ENCODE results near the gene OPHN1.

Gene OPHN1

GRCh38 chrX:68421636-68422035 is 11.7 kb downstream of the OPHN1 start:
- H3K36me3 ChIP-seq (ENCODE audit: insufficient read depth, low read depth, low read length): no peaks in the 10 kb centered on the region
- no peak overlapping the region for H3K4me3 ChIP-seq (ENCODE audit: low read length)
- H3K27ac ChIP-seq (ENCODE audit: low read length): no peak overlapping the region
- H3K27me3 ChIP-seq (ENCODE audit: insufficient read depth, low read length): no peaks in the 10 kb centered on the region
- no peaks in the 10 kb centered on the region for H3K9me3 ChIP-seq (ENCODE audit: insufficient read depth, low read depth, low read length)
- H3K4me1 ChIP-seq (ENCODE audit: insufficient read depth, low read length): no peaks in the 10 kb centered on the region
- H3K9ac ChIP-seq (ENCODE audit: low read depth, low read length): no peak overlapping the region

- no peak overlapping the region for H3K27ac ChIP-seq (ENCODE audit: low read length)
- H3K4me1 ChIP-seq (ENCODE audit: insufficient read depth, low read length): no peaks in the 10 kb centered on the region
- H3K27me3 ChIP-seq (ENCODE audit: insufficient read depth, low read length): no peaks in the 10 kb centered on the region
- no peak overlapping the region for H3K9ac ChIP-seq (ENCODE audit: low read depth, low read length)
- no peaks in the 10 kb centered on the region for H3K9me3 ChIP-seq (ENCODE audit: insufficient read depth, low read depth, low read length)
- no peaks in the 10 kb centered on the region for H3K36me3 ChIP-seq (ENCODE audit: insufficient read depth, low read depth, low read length)
- H3K4me3 ChIP-seq (ENCODE audit: low read length): no peak overlapping the region
These were observed 12.7 kb downstream of the OPHN1 start for GRCh38 chrX:68420559-68420958.

DNA sequence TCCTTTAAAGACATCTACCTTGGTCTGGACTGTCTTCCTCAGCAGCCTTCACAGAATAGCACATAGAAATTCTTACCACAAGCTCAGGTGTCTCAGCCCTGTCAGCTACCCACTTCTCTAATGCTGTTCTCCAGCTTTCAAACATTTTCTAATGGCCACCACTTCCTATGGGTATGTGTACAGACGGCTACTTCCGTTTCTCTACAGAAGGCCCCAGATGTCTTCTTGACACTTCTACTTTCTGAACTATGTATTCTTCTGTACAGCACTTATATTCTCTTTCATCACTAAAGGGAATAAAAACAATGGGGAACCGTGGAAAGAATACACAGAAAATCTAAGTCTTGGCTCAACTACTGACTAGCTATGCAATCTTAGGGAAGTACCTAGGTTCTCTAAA is 13.3 kb downstream of the OPHN1 start:
- Histone ChIP-seq H3K36me3 (ENCODE audit: insufficient read depth, low read depth, low read length) (no peaks in the 10 kb centered on the region), H3K27ac (ENCODE audit: low read length) (no peak overlapping the region), H3K4me3 (ENCODE audit: low read length) (no peak overlapping the region), H3K27me3 (ENCODE audit: insufficient read depth, low read length) (no peaks in the 10 kb centered on the region), H3K4me1 (ENCODE audit: insufficient read depth, low read length) (no peaks in the 10 kb centered on the region), H3K9ac (ENCODE audit: low read depth, low read length) (no peak overlapping the region), H3K9me3 (ENCODE audit: insufficient read depth, low read depth, low read length) (no peaks in the 10 kb centered on the region)

DNA sequence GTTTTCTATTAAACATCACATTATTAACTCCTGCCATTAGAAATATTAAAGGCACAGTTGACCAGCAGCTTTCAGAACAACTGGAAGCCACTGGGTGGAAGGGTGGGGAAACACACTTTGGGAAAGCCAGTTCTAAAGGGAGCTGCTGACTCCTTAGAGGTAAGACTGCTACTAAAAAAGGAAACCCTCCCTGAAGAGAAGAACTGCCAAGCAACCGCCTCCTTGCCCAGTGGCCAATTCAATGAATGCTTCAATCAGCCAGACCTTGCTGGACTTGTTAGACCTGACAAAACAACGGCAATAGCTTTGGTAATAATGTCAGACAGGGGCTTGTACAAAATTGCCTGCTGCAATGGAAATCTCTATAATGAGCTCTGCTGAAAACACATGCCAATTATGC is 15.6 kb downstream of the OPHN1 start:
- H3K9ac ChIP-seq (ENCODE audit: low read depth, low read length): no peak overlapping the region
- no peaks in the 10 kb centered on the region for H3K36me3 ChIP-seq (ENCODE audit: insufficient read depth, low read depth, low read length)
- no peaks in the 10 kb centered on the region for H3K27me3 ChIP-seq (ENCODE audit: insufficient read depth, low read length)
- no peak overlapping the region for H3K27ac ChIP-seq (ENCODE audit: low read length)
- H3K9me3 ChIP-seq (ENCODE audit: insufficient read depth, low read depth, low read length): no peaks in the 10 kb centered on the region
- H3K4me3 ChIP-seq (ENCODE audit: low read length): no peak overlapping the region
- no peaks in the 10 kb centered on the region for H3K4me1 ChIP-seq (ENCODE audit: insufficient read depth, low read length)

- Histone ChIP-seq H3K4me1 (ENCODE audit: insufficient read depth, low read length) (no peaks in the 10 kb centered on the region), H3K36me3 (ENCODE audit: insufficient read depth, low read depth, low read length) (no peaks in the 10 kb centered on the region), H3K4me3 (ENCODE audit: low read length) (no peak overlapping the region), H3K27me3 (ENCODE audit: insufficient read depth, low read length) (no peaks in the 10 kb centered on the region), H3K9me3 (ENCODE audit: insufficient read depth, low read depth, low read length) (no peaks in the 10 kb centered on the region), H3K27ac (ENCODE audit: low read length) (no peak overlapping the region), H3K9ac (ENCODE audit: low read depth, low read length) (no peak overlapping the region)
These were observed 16.7 kb downstream of the OPHN1 start for GRCh38 chrX:68416592-68416991.

- H3K27me3 ChIP-seq (ENCODE audit: insufficient read depth, low read length): no peaks in the 10 kb centered on the region
- H3K36me3 ChIP-seq (ENCODE audit: insufficient read depth, low read depth, low read length): no peaks in the 10 kb centered on the region
- H3K4me3 ChIP-seq (ENCODE audit: low read length): no peak overlapping the region
- no peaks in the 10 kb centered on the region for H3K9me3 ChIP-seq (ENCODE audit: insufficient read depth, low read depth, low read length)
- H3K4me1 ChIP-seq (ENCODE audit: insufficient read depth, low read length): no peaks in the 10 kb centered on the region
- no peak overlapping the region for H3K9ac ChIP-seq (ENCODE audit: low read depth, low read length)
- no peak overlapping the region for H3K27ac ChIP-seq (ENCODE audit: low read length)
These were observed 18.0 kb downstream of the OPHN1 start for GRCh38 chrX:68415316-68415715.

GRCh38 chrX:68413254-68413653 is 20.0 kb downstream of the OPHN1 start:
- Histone ChIP-seq H3K9me3 (ENCODE audit: insufficient read depth, low read depth, low read length) (no peaks in the 10 kb centered on the region), H3K27ac (ENCODE audit: low read length) (no peak overlapping the region), H3K27me3 (ENCODE audit: insufficient read depth, low read length) (no peaks in the 10 kb centered on the region), H3K4me3 (ENCODE audit: low read length) (no peak overlapping the region), H3K9ac (ENCODE audit: low read depth, low read length) (no peak overlapping the region), H3K36me3 (ENCODE audit: insufficient read depth, low read depth, low read length) (no peaks in the 10 kb centered on the region), H3K4me1 (ENCODE audit: insufficient read depth, low read length) (no peaks in the 10 kb centered on the region)

DNA sequence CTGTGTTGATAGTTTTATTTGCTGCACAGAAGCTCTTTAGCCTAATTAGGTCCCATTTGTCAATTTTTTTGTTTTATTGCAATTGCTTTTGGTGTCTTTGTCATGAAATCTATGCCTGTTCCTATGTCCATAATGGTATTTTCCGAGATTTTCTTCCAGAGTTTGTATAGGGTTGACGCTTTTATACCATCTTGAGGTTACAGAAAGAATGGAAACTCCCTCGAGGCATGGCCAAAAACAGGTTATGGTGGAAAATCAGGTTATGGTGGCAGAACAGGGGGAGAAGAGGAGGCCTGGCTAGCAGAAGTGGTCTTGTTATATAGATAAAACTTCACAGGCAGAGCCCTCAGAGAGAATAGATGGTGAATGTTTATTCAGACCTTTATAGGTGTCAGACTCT is 21.6 kb downstream of the OPHN1 start:
- no peaks in the 10 kb centered on the region for H3K4me1 ChIP-seq (ENCODE audit: insufficient read depth, low read length)
- H3K4me3 ChIP-seq (ENCODE audit: low read length): no peak overlapping the region
- no peaks in the 10 kb centered on the region for H3K36me3 ChIP-seq (ENCODE audit: insufficient read depth, low read depth, low read length)
- H3K27me3 ChIP-seq (ENCODE audit: insufficient read depth, low read length): no peaks in the 10 kb centered on the region
- H3K27ac ChIP-seq (ENCODE audit: low read length): no peak overlapping the region
- H3K9ac ChIP-seq (ENCODE audit: low read depth, low read length): no peak overlapping the region
- H3K9me3 ChIP-seq (ENCODE audit: insufficient read depth, low read depth, low read length): no peaks in the 10 kb centered on the region

DNA sequence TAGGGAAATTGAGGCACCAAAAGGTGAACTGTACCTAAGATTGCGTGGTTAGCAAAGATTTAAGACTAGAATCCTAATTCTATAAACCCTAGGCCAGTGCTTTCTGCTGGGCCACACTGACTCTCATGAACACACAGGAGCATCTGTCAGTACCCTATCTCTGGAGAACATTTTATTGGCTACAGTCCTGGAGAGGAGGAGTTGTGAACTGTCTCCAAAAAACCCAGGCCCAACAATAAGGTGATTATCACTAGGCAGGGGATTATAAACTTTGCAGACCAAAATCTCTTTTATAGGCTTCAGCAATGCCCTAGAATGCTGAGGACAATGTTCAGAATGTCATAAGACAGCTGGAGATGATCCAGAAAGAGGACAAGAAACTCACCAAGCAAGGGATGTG is 24.1 kb downstream of the OPHN1 start:
- H3K4me3 ChIP-seq (ENCODE audit: low read length): no peak overlapping the region
- H3K27ac ChIP-seq (ENCODE audit: low read length): no peak overlapping the region
- H3K27me3 ChIP-seq (ENCODE audit: insufficient read depth, low read length): no peaks in the 10 kb centered on the region
- no peak overlapping the region for H3K9ac ChIP-seq (ENCODE audit: low read depth, low read length)
- H3K4me1 ChIP-seq (ENCODE audit: insufficient read depth, low read length): no peaks in the 10 kb centered on the region
- no peaks in the 10 kb centered on the region for H3K9me3 ChIP-seq (ENCODE audit: insufficient read depth, low read depth, low read length)
- no peaks in the 10 kb centered on the region for H3K36me3 ChIP-seq (ENCODE audit: insufficient read depth, low read depth, low read length)

GRCh38 chrX:68403522-68403921 is 29.8 kb downstream of the OPHN1 start:
- no peak overlapping the region for H3K4me3 ChIP-seq (ENCODE audit: low read length)
- H3K4me1 ChIP-seq (ENCODE audit: insufficient read depth, low read length): no peaks in the 10 kb centered on the region
- H3K9me3 ChIP-seq (ENCODE audit: insufficient read depth, low read depth, low read length): no peaks in the 10 kb centered on the region
- H3K27ac ChIP-seq (ENCODE audit: low read length): no peak overlapping the region
- H3K27me3 ChIP-seq (ENCODE audit: insufficient read depth, low read length): no peaks in the 10 kb centered on the region
- H3K36me3 ChIP-seq (ENCODE audit: insufficient read depth, low read depth, low read length): no peaks in the 10 kb centered on the region
- H3K9ac ChIP-seq (ENCODE audit: low read depth, low read length): no peak overlapping the region

- H3K9ac ChIP-seq (ENCODE audit: low read depth, low read length): no peak overlapping the region
- no peaks in the 10 kb centered on the region for H3K4me1 ChIP-seq (ENCODE audit: insufficient read depth, low read length)
- H3K27ac ChIP-seq (ENCODE audit: low read length): no peak overlapping the region
- no peaks in the 10 kb centered on the region for H3K9me3 ChIP-seq (ENCODE audit: insufficient read depth, low read depth, low read length)
- no peaks in the 10 kb centered on the region for H3K36me3 ChIP-seq (ENCODE audit: insufficient read depth, low read depth, low read length)
- H3K4me3 ChIP-seq (ENCODE audit: low read length): no peak overlapping the region
- no peaks in the 10 kb centered on the region for H3K27me3 ChIP-seq (ENCODE audit: insufficient read depth, low read length)
These were observed 30.3 kb downstream of the OPHN1 start for GRCh38 chrX:68403038-68403437.

- H3K36me3 ChIP-seq (ENCODE audit: insufficient read depth, low read depth, low read length): no peaks in the 10 kb centered on the region
- H3K4me1 ChIP-seq (ENCODE audit: insufficient read depth, low read length): no peaks in the 10 kb centered on the region
- no peak overlapping the region for H3K27ac ChIP-seq (ENCODE audit: low read length)
- no peaks in the 10 kb centered on the region for H3K9me3 ChIP-seq (ENCODE audit: insufficient read depth, low read depth, low read length)
- H3K9ac ChIP-seq (ENCODE audit: low read depth, low read length): no peak overlapping the region
- H3K27me3 ChIP-seq (ENCODE audit: insufficient read depth, low read length): no peaks in the 10 kb centered on the region
- H3K4me3 ChIP-seq (ENCODE audit: low read length): no peak overlapping the region
These were observed 31.2 kb downstream of the OPHN1 start for GRCh38 chrX:68402094-68402493.

GRCh38 chrX:68398291-68398690 is 35.0 kb downstream of the OPHN1 start:
- Histone ChIP-seq H3K4me3 (ENCODE audit: low read length) (no peak overlapping the region), H3K4me1 (ENCODE audit: insufficient read depth, low read length) (no peaks in the 10 kb centered on the region), H3K27ac (ENCODE audit: low read length) (no peak overlapping the region), H3K36me3 (ENCODE audit: insufficient read depth, low read depth, low read length) (no peaks in the 10 kb centered on the region), H3K9ac (ENCODE audit: low read depth, low read length) (no peak overlapping the region), H3K9me3 (ENCODE audit: insufficient read depth, low read depth, low read length) (no peaks in the 10 kb centered on the region), H3K27me3 (ENCODE audit: insufficient read depth, low read length) (no peaks in the 10 kb centered on the region)

All from iPS-20b (cell line).